Activated CD8-positive, alpha-beta T cell treated with anti-CD3 and anti-CD28 coated beads for 36 hours (primary cell): ENCODE results near the gene CHRNE. TPM values are rescaled to one million over a fixed set of nuclear protein-coding genes. Genes with fewer than 3 reads are reported as not detected.

Experiments
- ATAC-seq: fragments of 200-7000 bp; cut with Tn5 transposase; one replicate; pipeline ENCODE4 v1.10.0; 2021; ENCODE audit warnings: mild to moderate bottlenecking, moderate library complexity
- CTCF ChIA-PET: fragments of 350-600 bp; sonication (Branson Sonifier 250); formaldehyde crosslinking; loops from one replicate; lab custom pipeline; 2021; ENCODE audit warnings: antibody characterized with exemption; lab: Charles Lee
- POLR2A ChIA-PET: fragments of 350-600 bp; sonication (Branson Sonifier 250); formaldehyde crosslinking; loops from one replicate; lab custom pipeline; 2021; ENCODE audit warnings: antibody characterized with exemption; lab: Charles Lee
- DNase-seq: peaks from one replicate; pipeline ENCODE4 v3.0.0-alpha.2; 2020
- H3K27ac Mint-ChIP-seq: one replicate; pipeline ENCODE4 v1.8.0; 2021; ENCODE audit warnings: mild to moderate bottlenecking, mixed read lengths
- H3K27me3 Mint-ChIP-seq: one replicate; pipeline ENCODE4 v1.8.0; 2021; ENCODE audit warnings: mixed read lengths
- H3K36me3 Mint-ChIP-seq: one replicate; pipeline ENCODE4 v1.8.0; 2021; ENCODE audit warnings: low read depth, mixed read lengths
- H3K4me1 Mint-ChIP-seq: one replicate; pipeline ENCODE4 v1.8.0; 2021; ENCODE audit warnings: low read depth, mixed read lengths
- H3K4me3 Mint-ChIP-seq: one replicate; pipeline ENCODE4 v1.8.0; 2021; ENCODE audit warnings: mild to moderate bottlenecking, moderate library complexity, mixed read lengths
- H3K9me3 Mint-ChIP-seq: one replicate; pipeline ENCODE4 v1.8.0; 2021; ENCODE audit warnings: mixed read lengths
- CTCF ChIP-seq: fragments of 200-600 bp; IDR thresholded peaks from one replicate; pipeline ENCODE4 v1.8.0; 2022; ENCODE audit warnings: antibody characterized with exemption, mild to moderate bottlenecking
- intact Hi-C: fragments of 100-400 bp; cut with micrococcal nuclease; formaldehyde crosslinking; loops from one replicate; pipeline ENCODE4 v1.10.0; 2022
- total RNA-seq, 2 experiments: library from RNA; stranded (reverse); gene quantifications; one replicate each; pipeline ENCODE4 v1.2.3, GENCODE V29; 2021

CHRNE gene
- total RNA-seq, 2 experiments from 2014 or later = 0.45 to 0.78 TPM

GRCh38 chr17:4854111-4854681 lies 48.7 kb downstream of the CHRNE start:
- ATAC-seq (no peak), DNase-seq (no peak)
- Mint-ChIP-seq H3K4me1 (peaks cover 23% of the 10 kb centered on the region), H3K27me3 (no peaks in the 10 kb centered on the region), H3K4me3 (no peak overlapping the region), H3K9me3 (peaks cover 5% of the 10 kb centered on the region), H3K36me3 (peaks cover 9% of the 10 kb centered on the region), H3K27ac (no peak overlapping the region)
- TF ChIP-seq CTCF = no peak
- POLR2A ChIA-PET = no interaction called here
- CTCF ChIA-PET = no interaction called here
- intact Hi-C loops = no loop called here

- CTCF ChIA-PET = no interaction called here
- no peak for TF ChIP-seq CTCF
- intact Hi-C loops = no loop called here
- Mint-ChIP-seq H3K36me3 (peaks cover 9% of the 10 kb centered on the region), H3K9me3 (peaks cover 5% of the 10 kb centered on the region), H3K4me1 (peaks cover 21% of the 10 kb centered on the region), H3K27me3 (no peaks in the 10 kb centered on the region), H3K4me3 (no peak overlapping the region), H3K27ac (peak overlapping the region; percentile 43)
- DNase-seq (peak; percentile 11), ATAC-seq (no peak)
- POLR2A ChIA-PET = no interaction called here
Measured at GRCh38 chr17:4853208-4853671, 49.7 kb downstream of the CHRNE start.

GRCh38 chr17:4852567-4853207 lies 50.2 kb downstream of the CHRNE start:
- H3K4me1 Mint-ChIP-seq = peaks cover 21% of the 10 kb centered on the region
- ChIA-PET POLR2A (no interaction called here), CTCF (no interaction called here)
- H3K27me3 Mint-ChIP-seq = no peaks in the 10 kb centered on the region
- H3K4me3 Mint-ChIP-seq = no peak overlapping the region
- ATAC-seq (no peak), DNase-seq (peak; percentile 17)
- intact Hi-C loops = no loop called here
- peak overlapping the region; percentile 21 for H3K27ac Mint-ChIP-seq
- H3K36me3 Mint-ChIP-seq = peaks cover 9% of the 10 kb centered on the region
- TF ChIP-seq CTCF = no peak
- H3K9me3 Mint-ChIP-seq = peaks cover 5% of the 10 kb centered on the region

- POLR2A ChIA-PET = no interaction called here
- no peak for TF ChIP-seq CTCF
- CTCF ChIA-PET = no interaction called here
- no peaks in the 10 kb centered on the region for H3K27me3 Mint-ChIP-seq
- H3K9me3 Mint-ChIP-seq = peaks cover 5% of the 10 kb centered on the region
- H3K27ac Mint-ChIP-seq = no peak overlapping the region
- intact Hi-C loops = no loop called here
- no peak for ATAC-seq
- H3K36me3 Mint-ChIP-seq = peaks cover 9% of the 10 kb centered on the region
- H3K4me3 Mint-ChIP-seq = no peak overlapping the region
- DNase-seq = no peak
- peaks cover 21% of the 10 kb centered on the region for H3K4me1 Mint-ChIP-seq
Measured at GRCh38 chr17:4851084-4851483, 51.8 kb downstream of the CHRNE start.

GRCh38 chr17:4850246-4850645 lies 52.7 kb downstream of the CHRNE start:
- ATAC-seq (no peak), DNase-seq (no peak)
- intact Hi-C loops = no loop called here
- no peak for TF ChIP-seq CTCF
- Mint-ChIP-seq H3K9me3 (peaks cover 5% of the 10 kb centered on the region), H3K27me3 (no peaks in the 10 kb centered on the region), H3K36me3 (peaks cover 9% of the 10 kb centered on the region), H3K4me1 (peaks cover 21% of the 10 kb centered on the region), H3K27ac (no peak overlapping the region), H3K4me3 (no peak overlapping the region)
- POLR2A ChIA-PET = no interaction called here
- CTCF ChIA-PET = interaction anchor here (1.5 kb wide), 1 partner anchor 60 kb away, joined by 3 read pairs; no protein-coding TSS in a partner anchor
